Uterus (tissue), 2 donors: ENCODE measurements around the gene GGTLC2.

ENCODE experiments used
- POLR2A ChIP-seq, 2 donors: fragments of 450-650 bp; IDR thresholded peaks; one replicate each; pipeline ENCODE4 v1.6.1; 2016; ENCODE audit warnings: antibody characterized with exemption in 2 of 2, mild to moderate bottlenecking in 1 of 2, moderate library complexity in 1 of 2
- TF ChIP-seq, protein P1 (sequence below), 4 experiments: fragments of 200-600 bp in 2 of 4; fragments of 450-650 bp in 2 of 4; sonication (generic) in 2 of 4; IDR thresholded peaks; one replicate each; pipeline ENCODE4 v1.5.1; 2016 to 2019; ENCODE audit warnings: antibody characterized with exemption in 4 of 4, mild to moderate bottlenecking in 2 of 4, moderate library complexity in 1 of 4

DNA sequence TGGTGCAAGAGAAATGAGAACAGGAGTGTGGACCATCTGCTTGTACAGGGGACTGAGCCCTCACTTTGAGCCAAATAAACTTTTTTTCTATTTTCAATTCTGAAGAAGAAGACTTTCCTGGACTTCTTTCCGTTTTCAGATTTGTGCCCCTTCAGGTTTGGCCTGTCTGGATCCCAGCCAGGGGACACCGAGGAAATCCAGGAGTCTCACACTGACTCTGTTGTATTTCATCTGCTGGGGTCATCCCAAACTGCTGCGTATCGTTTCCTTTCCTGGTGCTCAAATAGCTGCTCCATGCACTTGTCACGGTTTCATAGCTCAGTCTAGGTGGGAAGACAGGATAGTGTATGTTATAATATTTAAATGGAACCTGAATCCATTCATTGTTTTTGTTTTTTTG, 51.7 kb downstream of the GGTLC2 start:
- TF ChIP-seq, protein P1, sequence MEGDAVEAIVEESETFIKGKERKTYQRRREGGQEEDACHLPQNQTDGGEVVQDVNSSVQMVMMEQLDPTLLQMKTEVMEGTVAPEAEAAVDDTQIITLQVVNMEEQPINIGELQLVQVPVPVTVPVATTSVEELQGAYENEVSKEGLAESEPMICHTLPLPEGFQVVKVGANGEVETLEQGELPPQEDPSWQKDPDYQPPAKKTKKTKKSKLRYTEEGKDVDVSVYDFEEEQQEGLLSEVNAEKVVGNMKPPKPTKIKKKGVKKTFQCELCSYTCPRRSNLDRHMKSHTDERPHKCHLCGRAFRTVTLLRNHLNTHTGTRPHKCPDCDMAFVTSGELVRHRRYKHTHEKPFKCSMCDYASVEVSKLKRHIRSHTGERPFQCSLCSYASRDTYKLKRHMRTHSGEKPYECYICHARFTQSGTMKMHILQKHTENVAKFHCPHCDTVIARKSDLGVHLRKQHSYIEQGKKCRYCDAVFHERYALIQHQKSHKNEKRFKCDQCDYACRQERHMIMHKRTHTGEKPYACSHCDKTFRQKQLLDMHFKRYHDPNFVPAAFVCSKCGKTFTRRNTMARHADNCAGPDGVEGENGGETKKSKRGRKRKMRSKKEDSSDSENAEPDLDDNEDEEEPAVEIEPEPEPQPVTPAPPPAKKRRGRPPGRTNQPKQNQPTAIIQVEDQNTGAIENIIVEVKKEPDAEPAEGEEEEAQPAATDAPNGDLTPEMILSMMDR (IDR thresholded peaks at IDR 0.05): no peak
- no peak for TF ChIP-seq POLR2A (IDR thresholded peaks at IDR 0.05)
